ENCODE measurements around the gene COG1.

DNA sequence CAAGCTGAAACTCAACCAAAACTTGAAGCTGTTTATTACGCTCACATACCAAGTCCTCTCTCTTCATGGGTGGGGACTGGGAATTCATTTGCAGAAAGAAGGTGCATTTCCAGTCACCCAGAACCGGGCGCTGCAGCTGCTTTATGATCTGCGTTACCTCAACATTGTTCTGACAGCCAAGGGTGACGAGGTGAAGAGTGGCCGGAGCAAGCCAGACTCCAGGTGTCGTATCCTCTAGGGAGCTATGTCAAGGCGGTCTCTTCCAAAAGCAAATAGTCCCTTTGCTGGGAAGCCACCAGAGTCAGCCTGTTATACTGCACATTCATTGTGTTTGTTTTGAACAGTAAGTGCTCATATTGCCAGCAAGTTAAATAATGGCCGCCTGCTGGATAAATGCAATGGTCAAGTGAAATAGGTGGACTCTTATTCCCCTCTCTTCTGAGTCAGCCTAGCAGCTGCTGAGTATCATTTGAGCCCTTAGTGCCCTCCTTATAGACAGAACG lies 12.7 kb downstream of the COG1 start:
- TF ChIP-seq, protein P1, sequence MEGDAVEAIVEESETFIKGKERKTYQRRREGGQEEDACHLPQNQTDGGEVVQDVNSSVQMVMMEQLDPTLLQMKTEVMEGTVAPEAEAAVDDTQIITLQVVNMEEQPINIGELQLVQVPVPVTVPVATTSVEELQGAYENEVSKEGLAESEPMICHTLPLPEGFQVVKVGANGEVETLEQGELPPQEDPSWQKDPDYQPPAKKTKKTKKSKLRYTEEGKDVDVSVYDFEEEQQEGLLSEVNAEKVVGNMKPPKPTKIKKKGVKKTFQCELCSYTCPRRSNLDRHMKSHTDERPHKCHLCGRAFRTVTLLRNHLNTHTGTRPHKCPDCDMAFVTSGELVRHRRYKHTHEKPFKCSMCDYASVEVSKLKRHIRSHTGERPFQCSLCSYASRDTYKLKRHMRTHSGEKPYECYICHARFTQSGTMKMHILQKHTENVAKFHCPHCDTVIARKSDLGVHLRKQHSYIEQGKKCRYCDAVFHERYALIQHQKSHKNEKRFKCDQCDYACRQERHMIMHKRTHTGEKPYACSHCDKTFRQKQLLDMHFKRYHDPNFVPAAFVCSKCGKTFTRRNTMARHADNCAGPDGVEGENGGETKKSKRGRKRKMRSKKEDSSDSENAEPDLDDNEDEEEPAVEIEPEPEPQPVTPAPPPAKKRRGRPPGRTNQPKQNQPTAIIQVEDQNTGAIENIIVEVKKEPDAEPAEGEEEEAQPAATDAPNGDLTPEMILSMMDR (IDR thresholded peaks at IDR 0.05; ENCODE audit: low read length) = no peak
- TF ChIP-seq EZH2 (IDR thresholded peaks at IDR 0.05; ENCODE audit: borderline replicate concordance, low read length) = no peak

Data from OCI-LY1 (cell line).